ENCODE results near the gene CTNNA1. TPM values are rescaled to one million over a fixed set of nuclear protein-coding genes. Genes with fewer than 3 reads are reported as not detected.
"Not testable (repeated sequence)": the region's sequence is repeated elsewhere in the genome, so short reads cannot be mapped to it uniquely, and the experiment has no call there.

Gene CTNNA1
- total RNA-seq, 2 experiments from 2014 or later: 34.4 to 38.6 TPM

DNA sequence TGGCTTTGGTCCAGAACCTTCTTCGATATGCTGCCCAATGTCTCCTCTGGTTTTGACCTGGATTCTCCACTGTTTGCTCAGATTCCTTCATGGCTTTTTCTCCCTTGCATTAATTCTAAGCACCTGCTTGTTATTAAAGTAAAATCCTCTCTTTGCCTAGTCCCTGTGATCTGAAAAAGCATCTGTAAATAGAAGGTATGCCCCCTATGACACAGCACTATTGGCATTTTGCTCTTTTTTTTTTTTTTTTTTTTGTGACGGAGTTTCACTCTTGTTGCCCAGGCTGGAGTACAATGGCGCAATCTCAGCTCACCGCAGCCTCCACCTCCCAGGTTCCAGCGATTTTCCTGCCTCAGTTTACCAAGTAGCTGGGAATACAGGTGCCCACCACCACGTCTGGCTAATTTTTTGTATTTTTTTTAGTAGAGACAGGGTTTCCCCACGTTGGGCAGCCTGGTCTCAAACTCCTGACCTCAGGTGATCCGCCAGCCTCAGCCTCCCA, 37.2 kb upstream of the CTNNA1 start:
- CTCF ChIA-PET: interaction anchor here (0.5 to 2.1 kb wide), 3 partner anchors 17 to 641 kb away, joined by 3 to 6 read pairs (median 3); no protein-coding TSS in a partner anchor
- H3K4me3 Mint-ChIP-seq: not testable (repeated sequence)

GRCh38 chr5:138716456-138716924, 36.7 kb upstream of the CTNNA1 start:
- Mint-ChIP-seq H3K9me3 (no peaks in the 10 kb centered on the region), H3K4me1 (no peaks in the 10 kb centered on the region), H3K4me3 (no peak overlapping the region), H3K27ac (no peak overlapping the region), H3K27me3 (peaks cover 40% of the 10 kb centered on the region), H3K36me3 (ENCODE audit: low read depth) (no peaks in the 10 kb centered on the region)
- no peak for DNase-seq
- POLR2A ChIA-PET: no interaction called here
- CTCF ChIA-PET: interaction anchor here (2.1 kb wide), 1 partner anchor 24 kb away, joined by 6 read pairs; no protein-coding TSS in a partner anchor

More for the DNA sequence above, 37.2 kb upstream of the CTNNA1 start:
- H3K36me3 Mint-ChIP-seq (ENCODE audit: low read depth); DNase-seq; H3K27ac Mint-ChIP-seq; POLR2A ChIA-PET; H3K9me3 Mint-ChIP-seq; H3K4me1 Mint-ChIP-seq: not testable (repeated sequence)
- H3K27me3 Mint-ChIP-seq: peaks cover 39% of the 10 kb centered on the region

DNA sequence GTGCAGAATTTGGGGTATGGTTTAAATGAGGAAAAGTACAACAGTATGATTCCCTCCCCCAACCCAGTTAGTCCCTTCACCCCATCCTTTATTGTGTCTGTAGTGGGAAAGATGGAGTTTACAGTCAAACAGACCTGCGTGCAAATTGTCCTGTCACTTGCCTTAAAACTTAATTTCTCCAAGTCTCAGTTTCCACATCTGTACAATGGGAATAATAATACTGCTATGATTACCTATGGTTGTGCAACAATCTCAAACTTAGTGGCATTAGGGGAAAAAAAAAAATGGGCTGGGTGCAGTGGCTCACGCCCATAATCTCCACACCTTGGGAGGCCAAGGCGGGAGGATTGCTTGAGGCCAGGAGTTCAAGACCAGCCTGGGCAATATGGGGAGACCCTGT, 35.8 kb upstream of the CTNNA1 start:
- Mint-ChIP-seq H3K36me3 (ENCODE audit: low read depth) (no peaks in the 10 kb centered on the region), H3K4me1 (no peaks in the 10 kb centered on the region), H3K9me3 (no peaks in the 10 kb centered on the region), H3K27me3 (peaks cover 43% of the 10 kb centered on the region), H3K27ac (no peak overlapping the region), H3K4me3 (no peak overlapping the region)
- DNase-seq: no peak
- ChIA-PET POLR2A (no interaction called here), CTCF (no interaction called here)

DNA sequence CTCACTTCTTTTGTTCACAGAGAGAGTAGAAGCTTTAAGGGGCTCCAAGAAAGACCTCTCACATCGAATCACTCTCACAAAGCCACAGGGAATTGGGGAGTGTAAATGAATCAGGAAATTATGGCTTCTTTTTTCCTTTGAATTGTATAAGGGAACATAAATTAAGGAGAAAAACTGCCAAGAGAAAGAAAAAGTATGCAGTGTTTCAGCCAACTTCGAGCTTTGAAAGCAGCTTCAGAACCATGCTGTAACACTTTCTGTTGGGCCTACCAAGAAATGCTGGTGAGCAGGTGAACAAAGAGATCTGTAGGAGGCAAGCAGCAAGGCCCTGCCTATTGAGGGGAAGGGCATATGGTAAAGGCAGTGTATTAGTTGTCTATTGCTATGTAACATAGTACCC, 33.4 kb upstream of the CTNNA1 start:
- Mint-ChIP-seq H3K27ac (no peak overlapping the region), H3K9me3 (no peaks in the 10 kb centered on the region), H3K27me3 (peaks cover 54% of the 10 kb centered on the region), H3K36me3 (ENCODE audit: low read depth) (no peaks in the 10 kb centered on the region), H3K4me1 (no peaks in the 10 kb centered on the region), H3K4me3 (no peak overlapping the region)
- CTCF ChIA-PET: interaction anchor here (0.5 to 1.3 kb wide), 3 partner anchors 9 to 54 kb away, joined by 3 to 4 read pairs (median 3); no protein-coding TSS in a partner anchor
- DNase-seq: no peak
- POLR2A ChIA-PET: no interaction called here

GRCh38 chr5:138720840-138721239, 32.4 kb upstream of the CTNNA1 start:
- Mint-ChIP-seq H3K4me1 (no peaks in the 10 kb centered on the region), H3K36me3 (ENCODE audit: low read depth) (no peaks in the 10 kb centered on the region), H3K27me3 (peaks cover 48% of the 10 kb centered on the region), H3K9me3 (no peaks in the 10 kb centered on the region), H3K27ac (no peak overlapping the region), H3K4me3 (no peak overlapping the region)
- DNase-seq: no peak
- POLR2A ChIA-PET: no interaction called here
- CTCF ChIA-PET: interaction anchor here (1.0 to 1.3 kb wide), 2 partner anchors 14 to 53 kb away, joined by 3 read pairs; no protein-coding TSS in a partner anchor

DNA sequence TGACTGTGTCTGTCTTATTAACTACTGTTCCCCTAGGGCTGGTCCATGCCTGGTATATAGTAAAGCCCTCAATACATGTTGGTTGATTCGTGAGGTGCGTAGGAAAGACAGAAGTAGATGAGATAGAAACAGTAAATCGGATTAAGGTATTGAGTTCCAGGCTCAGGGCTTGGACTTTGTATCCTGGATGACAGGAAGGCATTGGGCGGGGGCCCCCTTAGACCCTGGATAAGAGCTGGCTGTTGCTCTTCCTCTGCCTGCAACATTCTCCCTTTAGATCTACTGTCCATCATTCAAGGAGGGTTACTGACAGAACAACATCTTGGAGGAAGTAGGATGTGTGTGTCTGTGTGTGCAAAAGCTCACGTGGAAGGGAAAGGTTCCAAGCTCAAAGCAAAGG, 31.2 kb upstream of the CTNNA1 start:
- POLR2A ChIA-PET: interaction anchor here (0.6 kb wide), 1 partner anchor 8 kb away, joined by 4 read pairs; no protein-coding TSS in a partner anchor
- Mint-ChIP-seq H3K9me3 (no peaks in the 10 kb centered on the region), H3K4me1 (peaks cover 6% of the 10 kb centered on the region), H3K27me3 (peaks cover 41% of the 10 kb centered on the region), H3K27ac (no peak overlapping the region), H3K4me3 (no peak overlapping the region), H3K36me3 (ENCODE audit: low read depth) (no peaks in the 10 kb centered on the region)
- no peak for DNase-seq
- CTCF ChIA-PET: interaction anchor here (0.8 to 1.2 kb wide), 2 partner anchors 10 to 88 kb away, joined by 3 read pairs; no protein-coding TSS in a partner anchor

GRCh38 chr5:138722544-138723177, 30.6 kb upstream of the CTNNA1 start:
- ChIA-PET CTCF (interaction anchor here (0.8 to 1.2 kb wide), 2 partner anchors 11 to 88 kb away, joined by 3 read pairs; no protein-coding TSS in a partner anchor), POLR2A (interaction anchor here (0.6 kb wide), 1 partner anchor 9 kb away, joined by 4 read pairs; no protein-coding TSS in a partner anchor)
- H3K27ac Mint-ChIP-seq: no peak overlapping the region
- H3K27me3 Mint-ChIP-seq: peaks cover 41% of the 10 kb centered on the region
- H3K36me3 Mint-ChIP-seq (ENCODE audit: low read depth): no peaks in the 10 kb centered on the region
- H3K4me1 Mint-ChIP-seq: peaks cover 13% of the 10 kb centered on the region
- DNase-seq: no peak
- H3K4me3 Mint-ChIP-seq: no peak overlapping the region
- no peaks in the 10 kb centered on the region for H3K9me3 Mint-ChIP-seq

GRCh38 chr5:138724470-138725146, 28.6 kb upstream of the CTNNA1 start:
- POLR2A ChIA-PET: no interaction called here
- DNase-seq: no peak
- Mint-ChIP-seq H3K36me3 (ENCODE audit: low read depth) (no peaks in the 10 kb centered on the region), H3K4me3 (no peak overlapping the region), H3K4me1 (peaks cover 16% of the 10 kb centered on the region), H3K27me3 (peaks cover 37% of the 10 kb centered on the region), H3K27ac (no peak overlapping the region), H3K9me3 (no peaks in the 10 kb centered on the region)
- CTCF ChIA-PET: no interaction called here

DNA sequence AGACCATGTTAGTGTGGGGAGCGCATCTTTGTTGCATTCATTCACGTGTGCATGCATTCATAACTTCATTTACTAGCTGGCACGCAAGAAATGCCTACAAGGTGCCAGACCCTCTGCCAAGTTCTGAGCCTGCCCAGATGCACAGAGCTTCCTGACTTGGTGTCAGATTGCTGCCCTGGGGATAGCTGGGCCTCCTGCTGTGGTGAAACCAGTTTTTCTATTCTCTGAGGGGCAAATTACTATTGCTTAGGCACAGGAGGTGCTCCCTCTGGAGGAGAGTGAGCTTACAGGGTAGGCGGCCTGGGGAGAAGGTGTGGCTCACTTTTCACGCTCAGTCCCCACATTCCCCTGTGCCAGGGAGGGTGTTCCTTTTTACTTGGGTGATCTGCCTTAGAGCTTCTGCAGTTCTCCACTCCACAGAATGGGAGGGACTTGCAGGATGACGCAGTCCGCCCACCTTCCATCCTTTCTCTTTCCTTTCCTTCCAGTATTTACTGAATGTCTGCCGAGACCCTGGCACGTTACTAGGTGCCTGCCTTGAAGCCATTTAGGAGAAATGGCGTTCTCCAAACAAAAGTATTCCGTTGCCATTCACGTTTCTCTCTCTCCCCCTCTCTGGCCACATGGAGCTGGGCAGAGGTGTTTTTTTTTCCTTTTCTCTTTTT, 27.9 kb upstream of the CTNNA1 start:
- DNase-seq: no peak
- no peak overlapping the region for H3K4me3 Mint-ChIP-seq
- H3K27me3 Mint-ChIP-seq: peaks cover 33% of the 10 kb centered on the region
- peaks cover 16% of the 10 kb centered on the region for H3K4me1 Mint-ChIP-seq
- H3K27ac Mint-ChIP-seq: no peak overlapping the region
- H3K36me3 Mint-ChIP-seq (ENCODE audit: low read depth): no peaks in the 10 kb centered on the region
- ChIA-PET POLR2A (no interaction called here), CTCF (no interaction called here)
- H3K9me3 Mint-ChIP-seq: no peaks in the 10 kb centered on the region

DNA sequence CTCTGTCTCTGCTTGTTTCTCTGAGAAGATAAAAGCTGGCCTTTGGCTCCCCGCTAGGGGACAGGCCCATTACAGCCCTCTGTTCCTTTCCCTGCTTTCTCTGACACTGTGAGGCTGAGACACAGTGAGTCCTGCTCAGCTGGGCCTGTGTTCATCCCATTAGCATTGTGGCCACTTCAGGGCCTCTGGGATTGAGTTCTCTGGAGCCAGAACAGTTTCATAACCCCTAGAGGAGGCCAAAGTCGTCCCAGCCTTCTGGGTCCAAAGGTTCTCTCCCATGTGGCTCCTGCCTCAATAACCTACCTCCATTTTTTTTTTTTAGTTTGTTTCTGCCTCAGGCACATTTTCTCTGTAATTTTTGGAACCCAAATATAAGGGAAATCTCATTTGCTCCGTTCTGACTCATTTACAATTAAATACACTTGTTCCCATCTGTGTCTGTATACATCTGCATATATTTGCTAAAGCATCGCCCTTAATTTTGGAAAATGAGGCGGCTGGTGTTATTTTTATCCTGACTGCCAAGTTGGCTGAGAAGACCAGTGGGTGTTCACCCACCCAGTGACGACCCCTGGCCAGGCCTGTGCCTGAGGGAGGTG, 27.3 kb upstream of the CTNNA1 start:
- Mint-ChIP-seq H3K9me3 (no peaks in the 10 kb centered on the region), H3K4me1 (peaks cover 16% of the 10 kb centered on the region), H3K4me3 (no peak overlapping the region), H3K36me3 (ENCODE audit: low read depth) (no peaks in the 10 kb centered on the region), H3K27me3 (peaks cover 31% of the 10 kb centered on the region), H3K27ac (no peak overlapping the region)
- no peak for DNase-seq
- ChIA-PET POLR2A (no interaction called here), CTCF (no interaction called here)

DNA sequence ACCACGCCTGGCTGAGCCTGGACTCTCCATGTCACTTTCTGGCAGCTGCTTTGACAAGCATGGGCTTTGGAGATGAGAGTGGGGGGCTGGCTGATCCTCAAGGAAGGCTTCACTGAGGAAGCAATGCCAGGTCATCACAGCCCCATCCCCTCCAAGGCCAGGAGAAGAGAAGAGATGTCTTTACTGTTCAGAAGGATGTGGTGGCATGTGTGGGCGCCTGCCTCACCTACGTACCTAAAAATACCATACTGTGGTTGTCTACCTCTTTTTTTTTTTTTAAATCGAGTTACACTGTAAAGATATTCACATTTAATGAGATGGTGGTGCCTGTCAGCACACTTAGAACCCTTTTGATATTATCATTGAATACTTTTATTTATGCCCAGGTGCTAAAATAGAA, 26.4 kb upstream of the CTNNA1 start:
- peaks cover 26% of the 10 kb centered on the region for H3K27me3 Mint-ChIP-seq
- no peak overlapping the region for H3K4me3 Mint-ChIP-seq
- POLR2A ChIA-PET: no interaction called here
- CTCF ChIA-PET: interaction anchor here (0.5 kb wide), 1 partner anchor 69 kb away, joined by 3 read pairs; no protein-coding TSS in a partner anchor
- H3K9me3 Mint-ChIP-seq: no peaks in the 10 kb centered on the region
- H3K36me3 Mint-ChIP-seq (ENCODE audit: low read depth): no peaks in the 10 kb centered on the region
- H3K4me1 Mint-ChIP-seq: peaks cover 16% of the 10 kb centered on the region
- no peak overlapping the region for H3K27ac Mint-ChIP-seq
- DNase-seq: peak; percentile 16

GRCh38 chr5:138730496-138730895, 22.7 kb upstream of the CTNNA1 start:
- CTCF ChIA-PET: interaction anchor here (0.6 kb wide), 1 partner anchor 1846 kb away, joined by 4 read pairs; no protein-coding TSS in a partner anchor
- not testable (repeated sequence) for H3K36me3 Mint-ChIP-seq (ENCODE audit: low read depth)

More at GRCh38 chr5:138730496-138730895, 22.7 kb upstream of the CTNNA1 start:
- H3K4me3 Mint-ChIP-seq, H3K27ac Mint-ChIP-seq, POLR2A ChIA-PET, H3K9me3 Mint-ChIP-seq, DNase-seq: not testable (repeated sequence)
- peaks cover 16% of the 10 kb centered on the region for H3K27me3 Mint-ChIP-seq
- peaks cover 16% of the 10 kb centered on the region for H3K4me1 Mint-ChIP-seq

Data from activated CD4-positive, alpha-beta T cell treated with anti-CD3 and anti-CD28 coated beads, Interleukin-2, amount 10 ng/mL, durations not matched to agents 7 days and 5 days (primary cell).